K562 (cell line): ENCODE data around the gene BLVRA. TPM values are rescaled to one million over a fixed set of nuclear protein-coding genes. Genes with fewer than 3 reads are reported as not detected.

Source experiments
- BDP1 ChIP-seq: IDR thresholded peaks from 3 replicates; pipeline ENCODE4 v1.6.1; 2011; ENCODE audit not compliant: insufficient read length, insufficient read depth
- CBFB ChIP-seq: sonication (generic); formaldehyde crosslinking; IDR thresholded peaks from 2 replicates; pipeline ENCODE4 v1.4.0; 2020; ENCODE audit warnings: mild to moderate bottlenecking, missing genetic modification reagents
- CBX1 ChIP-seq: sonication (generic); IDR thresholded peaks from 2 replicates; pipeline ENCODE4 v1.6.1; 2016; ENCODE audit warnings: antibody characterized with exemption, low read depth, mild to moderate bottlenecking
- CBX2 ChIP-seq: fragments of 200-600 bp; sonication (generic); IDR thresholded peaks from one replicate; pipeline ENCODE4 v1.6.1; 2012; ENCODE audit warnings: mild to moderate bottlenecking, low read length, inconsistent platforms; ENCODE audit not compliant: insufficient read depth, poor library complexity, severe bottlenecking
- E2F8 ChIP-seq: fragments of 450-650 bp; IDR thresholded peaks from 2 replicates; pipeline ENCODE4 v1.7.1; 2018; ENCODE audit warnings: mild to moderate bottlenecking, low read depth; ENCODE audit not compliant: partially characterized antibody
- FOXJ2 ChIP-seq: fragments of 200-800 bp; sonication (Bioruptor generic); IDR thresholded peaks from 2 replicates; pipeline ENCODE4 v1.6.1; 2016; ENCODE audit warnings: missing genetic modification characterization, missing compliant biosample characterization
- HNRNPL ChIP-seq: fragments of 200-400 bp; formaldehyde crosslinking; IDR thresholded peaks from 2 replicates; pipeline ENCODE4 v1.6.1; 2017; ENCODE audit warnings: low read depth, mild to moderate bottlenecking, low read length
- IRF1 ChIP-seq: sonication (generic); formaldehyde crosslinking; IDR thresholded peaks from 2 replicates; pipeline ENCODE4 v1.8.0; 2022; ENCODE audit warnings: missing genetic modification reagents, mild to moderate bottlenecking, borderline replicate concordance
- KDM2B ChIP-seq: fragments of 250-450 bp; sonication (Bioruptor Pico); IDR thresholded peaks from 2 replicates; pipeline ENCODE4 v1.8.0; 2021; ENCODE audit warnings: mild to moderate bottlenecking, moderate library complexity
- MLLT1 ChIP-seq, 2 experiments: fragments of 450-650 bp; IDR thresholded peaks; 2 replicates each; pipeline ENCODE4 v1.6.1; 2016
- MTA1 ChIP-seq: fragments of 450-650 bp; IDR thresholded peaks from 2 replicates; pipeline ENCODE4 v1.6.1; 2017; ENCODE audit warnings: borderline replicate concordance
- PBX2 ChIP-seq, 2 experiments: IDR thresholded peaks in 1 of 2; conservative IDR thresholded peaks in 1 of 2; 2 replicates each; pipeline ENCODE4 v1.6.1; 2016; ENCODE audit warnings: low read depth in 2 of 2, mild to moderate bottlenecking in 1 of 2, missing compliant biosample characterization in 1 of 2, missing genetic modification characterization in 1 of 2, moderate library complexity in 1 of 2
- PHF20 ChIP-seq: fragments of 450-650 bp; IDR thresholded peaks from 2 replicates; pipeline ENCODE4 v1.6.1; 2018; ENCODE audit not compliant: partially characterized antibody
- POU5F1 ChIP-seq: fragments of 150-350 bp; IDR thresholded peaks from 2 replicates; pipeline ENCODE4 v1.6.1; 2014; ENCODE audit warnings: borderline replicate concordance, low read length, low read depth, mild to moderate bottlenecking; ENCODE audit not compliant: partially characterized antibody
- SREBF2 ChIP-seq: sonication (generic); formaldehyde crosslinking; IDR thresholded peaks from 2 replicates; pipeline ENCODE4 v1.4.0; 2020; ENCODE audit warnings: mild to moderate bottlenecking, missing genetic modification reagents
- SRSF9 ChIP-seq: fragments of 200-400 bp; formaldehyde crosslinking; IDR thresholded peaks from 2 replicates; pipeline ENCODE4 v1.6.1; 2017; ENCODE audit warnings: low read depth, low read length, borderline replicate concordance
- SUPT5H ChIP-seq: fragments of 450-650 bp; IDR thresholded peaks from 2 replicates; pipeline ENCODE4 v1.6.1; 2016
- TCF15 ChIP-seq: fragments of 250-450 bp; sonication (Bioruptor Pico); IDR thresholded peaks from 2 replicates; pipeline ENCODE4 v1.8.0; 2022; ENCODE audit warnings: moderate library complexity, mild to moderate bottlenecking, inconsistent platforms
- ZFP1 ChIP-seq: fragments of 450-650 bp; formaldehyde crosslinking; IDR thresholded peaks from 2 replicates; pipeline ENCODE4 v1.4.0; 2020; ENCODE audit warnings: mild to moderate bottlenecking, mixed read lengths
- ZNF316 ChIP-seq: fragments of 450-650 bp; IDR thresholded peaks from 2 replicates; pipeline ENCODE4 v1.6.1; 2016
- ZNF785 ChIP-seq: fragments of 250-450 bp; sonication (Bioruptor Pico); IDR thresholded peaks from 2 replicates; pipeline ENCODE4 v1.4.0; 2020; ENCODE audit warnings: mild to moderate bottlenecking
- polyA plus RNA-seq, 8 experiments: library from polyadenylated mRNA; depleted of rRNA in 4 of 8; stranded (reverse) in 5 of 8; unstranded in 3 of 8; fragments of >200 nt; fragmentation: Nextera tagmentation in 2 of 8; fragmentation: Illumina TruSeq in 1 of 8; extraction: Ambion mirVana in 2 of 8; extraction: Trizol in 1 of 8; gene quantifications; 2 replicates each; pipeline versions ENCODE4 v1.2.1 to v1.2.3, GENCODE V29; 2011 to 2014; ENCODE audit warnings: inconsistent platforms in 1 of 8, missing spikeins in 1 of 8
- total RNA-seq, 7 experiments: library from RNA; depleted of rRNA in 6 of 7; stranded (reverse); fragments of >200 nt in 6 of 7; fragmentation: Illumina TruSeq in 2 of 7; extraction: Trizol in 2 of 7; gene quantifications; 2 replicates each; pipeline versions ENCODE4 v1.2.1 to v1.2.3, GENCODE V29; 2011 to 2021; ENCODE audit warnings: low replicate concordance in 1 of 7

The BLVRA gene
- total and polyA plus RNA-seq, 9 of the 15 experiments (the other 6 are each of a cell fraction or from before 2014, with no cell fraction given): 48.5 to 147 (median 61.5) TPM

- 0 out of 4 replicates have a peak, but pooled peaks of 1 of the 2 experiments have one; percentile 22 for TF ChIP-seq MLLT1 (IDR thresholded peaks at IDR 0.05)
- no peak for TF ChIP-seq CBFB (CRISPR knock-in tag)
- no peak for TF ChIP-seq E2F8
- TF ChIP-seq TCF15 (CRISPR knock-in tag): no peak
- TF ChIP-seq KDM2B (CRISPR knock-in tag): no peak
- TF ChIP-seq ZNF316: peak; percentile 89
- no peak for TF ChIP-seq MTA1
- TF ChIP-seq POU5F1: no peak
- no peak for TF ChIP-seq IRF1 (CRISPR knock-in tag)
- TF ChIP-seq SUPT5H: no peak
- TF ChIP-seq CBX2: no peak
- no peak for TF ChIP-seq ZNF785 (CRISPR knock-in tag)
- TF ChIP-seq HNRNPL: no peak
- TF ChIP-seq PHF20: no peak
- no peak for TF ChIP-seq ZFP1 (CRISPR knock-in tag)
- TF ChIP-seq CBX1: no peak
- TF ChIP-seq SREBF2: no peak
- no peak for TF ChIP-seq FOXJ2 (tag)
- TF ChIP-seq SRSF9: no peak
- TF ChIP-seq BDP1: no peak
- no peak for TF ChIP-seq PBX2 (CRISPR knock-in tag; IDR thresholded peaks at IDR 0.05; ENCODE audit: low read depth)
- no peak for TF ChIP-seq PBX2 (tag; conservative IDR thresholded peaks at IDR 0.05; ENCODE audit: low read depth)
Measured at GRCh38 chr7:43756368-43757072, 2.0 kb upstream of the BLVRA start (continued).
